HG03139 (cell line): Measurements from ENCODE around the gene ADCY2.

Experiments used
- ATAC-seq: cut with Tn5 transposase; IDR thresholded peaks from one replicate; pipeline ENCODE4 v1.9.1; 2021; ENCODE audit not compliant: unreplicated experiment

Gene ADCY2

DNA sequence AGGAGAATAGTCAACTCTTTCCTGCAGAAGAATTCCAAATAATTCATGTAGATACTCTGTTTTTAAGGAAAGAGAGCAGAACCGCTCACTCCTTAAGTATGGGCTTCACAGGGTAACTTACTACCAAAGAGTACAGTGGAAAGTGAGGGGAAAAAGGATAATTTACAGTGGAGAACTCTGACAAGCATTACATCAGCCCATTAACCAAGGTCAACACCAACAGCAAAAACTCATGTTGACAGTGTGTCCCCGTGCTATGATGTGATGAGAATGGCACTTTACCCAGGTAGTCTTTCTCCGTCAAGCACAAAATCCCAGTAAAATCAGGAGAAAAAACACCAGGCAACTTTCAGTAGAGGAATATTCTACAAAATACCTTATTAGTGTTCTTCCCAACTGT, 104.3 kb downstream of the ADCY2 start:
- no peak for ATAC-seq

GRCh38 chr5:7501061-7501460, 105.1 kb downstream of the ADCY2 start:
- ATAC-seq, result no peak

- no peak for ATAC-seq
Observed at GRCh38 chr5:7503564-7503963, 107.6 kb downstream of the ADCY2 start.

- no peak for ATAC-seq
Observed at GRCh38 chr5:7515284-7515914, 119.5 kb downstream of the ADCY2 start.

DNA sequence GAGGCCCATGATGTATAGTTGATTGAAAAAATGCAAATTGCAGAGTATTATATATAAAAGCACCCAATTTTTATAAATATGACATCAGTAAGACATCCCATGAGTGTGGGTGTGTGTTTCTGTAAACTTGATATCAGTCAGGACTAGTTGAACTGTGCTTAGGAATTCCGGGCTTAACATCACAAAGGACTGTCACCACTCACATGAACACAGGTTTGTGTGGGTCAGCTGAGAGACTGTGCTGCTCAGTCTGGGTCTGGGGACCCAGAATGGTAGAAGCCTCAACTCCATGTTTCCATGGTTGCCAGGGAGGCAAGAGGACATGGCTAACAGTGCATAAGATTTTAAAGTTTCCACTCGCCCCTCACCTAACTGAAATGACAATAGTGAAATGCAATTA, 120.3 kb downstream of the ADCY2 start:
- no peak for ATAC-seq

DNA sequence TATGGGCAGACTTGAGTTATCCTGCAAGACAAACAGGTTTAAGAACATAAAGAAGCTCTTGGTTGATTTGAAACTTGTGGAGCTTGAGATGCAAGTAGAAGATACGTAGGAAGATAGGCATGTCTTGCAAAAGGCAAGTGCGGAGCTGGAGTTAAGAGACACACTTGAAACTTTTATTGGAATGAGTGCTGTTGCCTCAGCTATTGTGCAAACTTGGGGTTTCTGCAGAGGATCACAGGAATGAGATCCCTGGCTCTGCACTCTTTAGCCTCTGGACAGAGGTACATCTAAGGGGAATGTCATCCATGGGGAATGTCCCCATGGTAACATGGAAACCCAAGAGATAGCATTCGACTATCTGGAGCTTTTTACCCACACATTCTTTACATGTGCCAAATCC, 121.1 kb downstream of the ADCY2 start:
- no peak for ATAC-seq

DNA sequence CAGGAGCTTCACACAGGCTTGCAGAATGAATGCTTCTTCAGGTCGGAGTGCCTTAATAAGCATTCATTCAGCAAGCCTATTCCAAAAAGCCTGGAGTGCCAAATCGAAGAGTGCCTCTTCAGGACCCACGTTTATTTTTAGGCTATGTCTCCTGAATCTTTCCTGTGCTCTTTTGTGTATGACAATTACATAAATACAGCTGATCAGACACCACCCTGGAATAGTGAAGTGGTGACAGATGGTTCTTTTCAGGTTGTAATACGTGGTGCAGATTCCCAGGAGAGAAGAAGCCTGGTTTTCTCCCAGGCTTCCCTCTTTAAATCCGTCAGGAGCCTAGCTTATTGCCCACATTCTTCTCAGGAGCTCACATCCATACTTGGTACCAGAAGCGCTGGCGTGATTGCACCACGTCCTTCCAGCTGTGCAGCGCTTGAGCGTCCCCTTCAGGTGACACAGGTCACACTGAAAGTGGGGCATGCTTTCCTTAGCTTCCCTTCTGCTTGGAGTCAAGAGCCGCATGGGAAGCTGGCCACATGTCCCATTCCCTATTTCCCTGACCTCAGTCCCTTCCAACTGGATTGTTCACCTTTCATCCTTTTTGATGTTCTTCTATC, 123.1 kb downstream of the ADCY2 start:
- no peak for ATAC-seq

GRCh38 chr5:7519564-7519963, 123.6 kb downstream of the ADCY2 start:
- ATAC-seq, result no peak

DNA sequence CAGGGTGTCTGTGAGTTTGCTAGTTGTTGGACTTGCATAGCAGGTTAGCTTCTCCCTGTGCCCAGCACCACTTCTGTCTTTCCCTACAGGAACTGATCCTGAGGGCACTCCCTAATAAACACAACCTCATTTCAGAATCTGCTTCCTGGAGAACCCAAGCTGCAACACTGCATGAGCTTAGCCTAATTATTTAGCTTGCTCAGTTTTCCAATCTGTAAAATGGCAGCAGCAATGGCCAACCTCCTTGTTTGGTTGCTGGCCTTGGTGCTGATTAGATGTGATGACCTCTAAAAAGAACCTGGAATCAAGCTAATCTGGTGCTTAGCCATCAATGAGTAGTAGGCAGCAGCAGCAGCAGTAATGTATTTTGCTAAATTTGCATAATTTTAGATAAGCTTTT, 133.9 kb downstream of the ADCY2 start:
- ATAC-seq, result no peak

GRCh38 chr5:7533941-7534340, 138.0 kb downstream of the ADCY2 start:
- ATAC-seq, result no peak

GRCh38 chr5:7534505-7534904, 138.6 kb downstream of the ADCY2 start:
- ATAC-seq, result no peak

DNA sequence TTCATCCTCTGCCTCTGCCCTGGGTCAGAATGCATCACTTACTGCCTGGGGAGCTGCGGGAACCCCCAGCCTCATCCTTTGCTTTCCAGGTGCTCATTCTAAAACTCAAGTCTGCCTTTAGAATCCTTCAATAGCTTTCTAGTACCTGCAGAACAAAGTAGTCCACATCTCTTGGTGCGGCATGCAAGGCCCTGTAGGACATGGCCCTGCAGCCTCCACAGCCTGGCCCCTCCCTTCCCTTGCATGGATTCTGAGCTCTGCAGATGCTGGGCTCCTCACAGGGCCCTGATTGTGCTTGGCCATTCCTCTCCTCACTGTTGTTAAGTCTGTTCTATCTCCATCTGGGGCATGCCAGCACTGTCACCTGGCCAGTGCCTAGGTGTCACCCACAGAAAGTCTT, 141.6 kb downstream of the ADCY2 start:
- ATAC-seq, result no peak

DNA sequence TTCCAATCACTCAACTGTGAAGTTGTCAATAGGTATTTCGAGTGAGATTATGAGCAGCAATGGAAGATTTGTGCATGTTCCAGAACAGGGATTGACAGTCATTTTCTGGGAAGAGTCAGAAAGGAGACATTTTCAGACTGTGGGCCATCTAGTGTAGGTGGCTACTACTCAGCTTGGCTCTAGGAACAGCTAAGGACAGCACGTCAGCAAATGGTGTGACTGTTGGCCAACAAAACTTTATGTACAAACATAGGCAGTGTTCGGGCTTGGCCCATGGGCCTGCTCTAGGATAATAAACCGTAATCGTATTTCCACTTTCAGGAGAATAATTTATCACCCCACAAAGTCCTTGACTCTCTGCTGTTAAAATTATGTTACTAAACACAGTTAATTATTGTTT, 143.6 kb downstream of the ADCY2 start:
- no peak for ATAC-seq

GRCh38 chr5:7540736-7541485, 145.0 kb downstream of the ADCY2 start:
- no peak for ATAC-seq

DNA sequence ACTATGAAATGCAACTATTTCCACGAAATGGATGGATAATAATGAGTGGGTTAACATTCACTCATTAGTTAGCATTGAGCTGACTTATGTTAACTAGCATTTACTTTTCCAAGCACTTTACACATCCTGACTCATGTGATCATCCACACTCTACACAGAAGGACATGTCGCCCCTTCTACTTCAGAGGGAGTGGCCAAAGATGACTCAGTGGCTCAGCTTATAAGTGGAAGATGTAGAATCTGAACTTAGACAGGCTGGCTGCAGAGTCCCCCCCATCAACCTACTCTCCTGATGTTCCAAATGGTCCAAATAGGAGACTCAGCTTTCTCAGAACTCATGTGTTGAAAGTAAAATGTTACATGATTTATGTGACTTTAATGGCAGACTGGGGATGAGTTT, 146.0 kb downstream of the ADCY2 start:
- ATAC-seq, result no peak

DNA sequence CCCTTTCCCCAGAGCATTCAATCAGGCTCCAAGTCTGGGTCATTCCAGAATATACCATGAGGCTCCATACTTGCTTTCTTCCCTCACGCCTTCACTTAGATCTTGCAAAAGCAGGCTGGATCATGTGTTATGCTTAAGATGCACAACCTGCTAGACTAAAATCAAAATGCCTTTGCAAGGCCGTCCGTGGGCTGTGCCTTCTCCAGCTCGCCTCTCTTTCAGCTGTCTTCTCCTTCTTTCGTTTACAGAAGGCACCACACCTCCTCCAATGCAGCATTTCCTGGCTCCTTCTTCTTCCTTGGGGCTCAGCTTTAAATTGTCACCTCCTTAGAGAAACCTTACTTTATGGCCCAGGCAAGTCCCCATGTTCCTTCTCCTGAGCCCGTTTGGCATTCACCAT, 150.6 kb downstream of the ADCY2 start:
- no peak for ATAC-seq

DNA sequence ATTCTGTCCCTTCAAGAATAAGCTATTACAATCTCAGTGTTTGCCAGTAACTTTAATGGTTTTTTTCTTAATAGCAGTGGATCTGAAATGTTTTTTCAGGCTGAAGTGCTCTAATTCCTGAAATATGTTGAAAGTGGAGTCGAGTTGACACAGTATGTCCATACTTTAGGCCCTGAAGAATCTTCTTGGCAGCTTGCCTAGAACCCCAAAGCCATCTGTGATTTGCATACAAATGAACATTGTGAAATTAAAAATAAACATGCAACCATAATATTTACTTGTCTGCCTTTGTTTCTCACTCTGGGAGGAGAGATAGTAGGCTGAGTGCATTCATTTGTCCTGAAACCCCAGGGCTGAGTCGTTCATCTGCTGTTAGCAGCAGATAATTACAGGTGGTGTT, 152.7 kb downstream of the ADCY2 start:
- ATAC-seq, result no peak

DNA sequence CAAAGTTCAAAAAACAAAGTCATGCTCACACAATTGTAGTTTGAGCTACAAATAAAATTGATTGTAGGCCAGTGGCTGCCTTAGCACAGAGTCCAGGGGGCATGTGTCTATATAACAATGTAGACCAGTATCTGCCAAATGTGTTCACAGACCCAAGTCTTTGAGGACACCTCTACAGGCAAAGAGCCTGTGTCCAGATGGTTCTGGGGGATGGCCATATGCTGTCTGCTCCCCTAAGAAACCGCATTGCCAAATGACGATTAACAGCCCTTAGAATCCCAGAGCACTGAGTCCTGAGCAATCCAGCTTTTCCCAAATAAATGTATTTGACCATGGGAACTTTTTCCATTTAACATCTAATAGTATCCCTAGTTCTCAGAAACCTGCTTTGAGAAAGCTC, 169.6 kb downstream of the ADCY2 start:
- ATAC-seq, result no peak

GRCh38 chr5:7576023-7576715, 180.2 kb downstream of the ADCY2 start:
- no peak for ATAC-seq

- ATAC-seq, result no peak
Observed at GRCh38 chr5:7577381-7577780, 181.4 kb downstream of the ADCY2 start.

DNA sequence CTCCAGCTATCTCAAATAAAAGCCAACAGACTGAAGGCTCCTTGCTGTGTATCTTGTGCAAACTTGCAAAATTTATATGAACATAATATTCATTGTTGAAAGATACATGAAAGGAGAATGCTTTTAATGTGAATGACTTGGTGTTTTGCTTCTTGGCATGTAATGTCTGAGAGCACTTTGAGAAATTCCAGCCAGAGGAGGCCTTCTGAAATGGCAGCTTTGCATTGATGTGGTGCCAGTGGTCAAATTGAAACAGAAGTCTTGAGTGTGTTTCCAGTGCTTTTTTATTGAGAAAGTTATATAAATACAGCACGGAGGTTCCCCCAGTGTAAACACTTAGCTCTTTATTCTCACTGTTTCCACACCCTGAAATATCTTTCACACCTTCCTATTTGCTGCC, 182.1 kb downstream of the ADCY2 start:
- no peak for ATAC-seq

GRCh38 chr5:7584749-7585148, 188.8 kb downstream of the ADCY2 start:
- no peak for ATAC-seq
